GM12892 (cell line): ENCODE measurements around the gene TRIM65.

ENCODE experiments used
- POLR2A ChIP-seq: IDR thresholded peaks from 2 replicates; pipeline ENCODE4 v1.6.1; 2011; ENCODE audit warnings: low read depth, low read length, control low read depth
- POLR2AphosphoS5 ChIP-seq: IDR thresholded peaks from 2 replicates; pipeline ENCODE4 v1.6.1; 2011; ENCODE audit warnings: low read depth, low read length, control low read depth
- TAF1 ChIP-seq: IDR thresholded peaks from 2 replicates; pipeline ENCODE4 v1.6.1; 2011; ENCODE audit warnings: low read depth, mild to moderate bottlenecking, control low read depth, low read length, borderline replicate concordance

- TF ChIP-seq POLR2AphosphoS5 = no peak
- no peak for TF ChIP-seq POLR2A
- TF ChIP-seq TAF1 = no peak
Measured at GRCh38 chr17:75891022-75891604, 5.6 kb downstream of the TRIM65 start.
